OCI-LY1 (cell line): ENCODE results near the gene KCNG4.

Source experiments
- EZH2 ChIP-seq: fragments of 200-600 bp; sonication (generic), shearing (Covaris generic); IDR thresholded peaks from 2 replicates; pipeline ENCODE4 v1.8.0; 2017; ENCODE audit warnings: borderline replicate concordance, mixed run types, mild to moderate bottlenecking, antibody characterized with exemption, low read length, moderate library complexity, mixed read lengths
- TF ChIP-seq, protein P1 (sequence below): fragments of 200-600 bp; sonication (generic), shearing (Covaris generic); IDR thresholded peaks from 2 replicates; pipeline ENCODE4 v1.5.1; 2017; ENCODE audit warnings: mild to moderate bottlenecking, antibody characterized with exemption, low read length, moderate library complexity, mixed read lengths

DNA sequence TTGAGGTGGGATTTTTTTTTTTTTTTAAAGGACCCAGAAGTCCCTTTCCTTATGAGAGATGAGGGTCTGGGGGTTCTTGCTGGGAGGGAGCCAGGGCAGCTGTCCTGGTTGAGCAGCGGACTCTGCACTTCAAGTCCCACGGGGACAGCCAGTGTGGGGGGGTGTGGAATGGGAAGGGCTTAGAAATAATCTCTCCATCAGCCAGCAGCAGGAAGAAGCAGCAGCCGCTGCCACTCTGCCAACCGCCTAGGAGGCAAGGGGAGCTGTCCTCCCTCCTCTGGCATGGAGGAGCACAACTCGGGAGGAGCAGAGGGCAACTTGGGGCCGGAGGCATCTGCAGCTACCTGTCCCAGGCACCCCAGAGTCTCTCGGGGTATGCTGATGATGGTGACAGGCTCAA is at the start of gene KCNG4:
- TF ChIP-seq, protein P1, sequence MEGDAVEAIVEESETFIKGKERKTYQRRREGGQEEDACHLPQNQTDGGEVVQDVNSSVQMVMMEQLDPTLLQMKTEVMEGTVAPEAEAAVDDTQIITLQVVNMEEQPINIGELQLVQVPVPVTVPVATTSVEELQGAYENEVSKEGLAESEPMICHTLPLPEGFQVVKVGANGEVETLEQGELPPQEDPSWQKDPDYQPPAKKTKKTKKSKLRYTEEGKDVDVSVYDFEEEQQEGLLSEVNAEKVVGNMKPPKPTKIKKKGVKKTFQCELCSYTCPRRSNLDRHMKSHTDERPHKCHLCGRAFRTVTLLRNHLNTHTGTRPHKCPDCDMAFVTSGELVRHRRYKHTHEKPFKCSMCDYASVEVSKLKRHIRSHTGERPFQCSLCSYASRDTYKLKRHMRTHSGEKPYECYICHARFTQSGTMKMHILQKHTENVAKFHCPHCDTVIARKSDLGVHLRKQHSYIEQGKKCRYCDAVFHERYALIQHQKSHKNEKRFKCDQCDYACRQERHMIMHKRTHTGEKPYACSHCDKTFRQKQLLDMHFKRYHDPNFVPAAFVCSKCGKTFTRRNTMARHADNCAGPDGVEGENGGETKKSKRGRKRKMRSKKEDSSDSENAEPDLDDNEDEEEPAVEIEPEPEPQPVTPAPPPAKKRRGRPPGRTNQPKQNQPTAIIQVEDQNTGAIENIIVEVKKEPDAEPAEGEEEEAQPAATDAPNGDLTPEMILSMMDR = no peak
- no peak for TF ChIP-seq EZH2
